Breast epithelium (tissue), 4 donors: ENCODE measurements around the gene METRN. TPM values are rescaled to one million over a fixed set of nuclear protein-coding genes. Genes with fewer than 3 reads are reported as not detected.
A peak's percentile ranks its signal among the peaks of the same experiment; 100 is the strongest.

ENCODE experiments used
- DNase-seq, 2 donors: peaks; one replicate each; pipeline ENCODE4 v3.0.0-alpha.2; 2019; ENCODE audit warnings: low spot score in 2 of 2
- H3K27ac ChIP-seq, 2 donors: fragments of 200-600 bp; sonication (generic) in 1 of 2; one replicate each; pipeline ENCODE4 v1.5.1; 2016 to 2019; ENCODE audit warnings: mild to moderate bottlenecking in 1 of 2
- H3K27me3 ChIP-seq, 2 donors: fragments of 200-600 bp; sonication (generic) in 1 of 2; one replicate each; pipeline versions ENCODE4 v1.5.1 to v1.6.0; 2017 to 2019; ENCODE audit warnings: control low read depth in 1 of 2, mild to moderate bottlenecking in 1 of 2
- H3K36me3 ChIP-seq: fragments of 200-600 bp; one replicate; pipeline ENCODE4 v1.5.1; 2019
- H3K4me1 ChIP-seq, 2 donors: fragments of 200-600 bp; sonication (generic); one replicate each; pipeline ENCODE4 v1.5.1; 2016 to 2019; ENCODE audit warnings: control low read depth in 1 of 2
- H3K4me3 ChIP-seq, 3 donors: fragments of 200-600 bp; sonication (generic); 1 replicate in 2 of 3; 2 replicates in 1 of 3; pipeline ENCODE4 v1.5.1; 2016 to 2019; ENCODE audit warnings: mild to moderate bottlenecking in 3 of 3, moderate library complexity in 2 of 3
- H3K9me3 ChIP-seq, 2 donors: fragments of 200-600 bp; sonication (generic) in 1 of 2; one replicate each; pipeline ENCODE4 v1.5.1; 2016 to 2019; ENCODE audit warnings: control low read depth in 1 of 2
- POLR2A ChIP-seq: fragments of 450-650 bp; IDR thresholded peaks from one replicate; pipeline ENCODE4 v1.6.1; 2016; ENCODE audit warnings: antibody characterized with exemption, mild to moderate bottlenecking, moderate library complexity
- POLR2AphosphoS5 ChIP-seq, 3 donors: sonication (generic); formaldehyde crosslinking; IDR thresholded peaks; one replicate each; pipeline ENCODE4 v1.6.1; 2017; ENCODE audit warnings: antibody characterized with exemption in 3 of 3
- intact Hi-C: fragments of 100-400 bp; cut with DNase I; formaldehyde crosslinking; loops from one replicate; pipeline ENCODE4 v1.15.1; 2023; ENCODE audit warnings: low total_unique reads
- total RNA-seq, 3 donors: library from RNA; depleted of rRNA; stranded (reverse); fragments of >200 nt; gene quantifications; one replicate each; pipeline ENCODE4 v1.1.0, GENCODE V29; 2016
- TF ChIP-seq, protein P1 (sequence below), 3 donors: fragments of 450-650 bp; IDR thresholded peaks; one replicate each; pipeline ENCODE4 v1.5.1; 2016 to 2017; ENCODE audit warnings: antibody characterized with exemption in 3 of 3, mild to moderate bottlenecking in 3 of 3, moderate library complexity in 3 of 3

The METRN gene
- total RNA-seq, 3 donors from 2014 or later = 23.6 to 30.2 (median 24.3) TPM

DNA sequence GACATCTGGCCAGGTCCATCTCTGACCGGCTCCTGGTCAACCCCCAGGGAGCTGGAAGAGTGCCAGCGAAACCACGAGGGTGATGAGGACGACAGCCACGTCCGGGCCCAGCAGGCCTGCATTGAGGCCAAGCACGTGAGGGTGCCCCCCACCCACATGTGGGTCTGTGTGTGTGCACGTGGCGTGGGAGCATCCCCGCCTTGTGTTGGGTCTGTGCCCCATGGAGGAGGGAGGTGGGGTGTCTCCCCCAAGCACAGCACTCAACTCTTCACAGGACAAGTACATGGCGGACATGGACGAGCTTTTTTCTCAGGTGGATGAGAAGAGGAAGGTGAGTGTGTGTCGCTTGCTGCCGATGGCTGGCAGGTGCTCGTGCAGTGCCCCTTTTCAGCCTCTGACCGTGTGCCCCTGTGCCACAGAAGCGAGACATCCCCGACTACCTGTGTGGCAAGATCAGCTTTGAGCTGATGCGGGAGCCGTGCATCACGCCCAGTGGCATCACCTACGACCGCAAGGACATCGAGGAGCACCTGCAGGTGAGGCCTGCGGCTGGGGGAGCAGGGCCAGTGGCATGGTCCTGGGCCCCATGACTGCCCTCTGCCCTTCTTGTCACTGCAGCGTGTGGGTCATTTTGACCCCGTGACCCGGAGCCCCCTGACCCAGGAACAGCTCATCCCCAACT is 33.0 kb upstream of the METRN start:
- no peaks in the 10 kb centered on the region for H3K9me3 ChIP-seq
- peak overlapping the region in 2 of 3 donors; percentile 86 to 90 for H3K4me3 ChIP-seq
- H3K27ac ChIP-seq = peak overlapping the region in 1 of 2 donors; percentile 12
- H3K27me3 ChIP-seq = no peaks in the 10 kb centered on the region
- TF ChIP-seq, protein P1, sequence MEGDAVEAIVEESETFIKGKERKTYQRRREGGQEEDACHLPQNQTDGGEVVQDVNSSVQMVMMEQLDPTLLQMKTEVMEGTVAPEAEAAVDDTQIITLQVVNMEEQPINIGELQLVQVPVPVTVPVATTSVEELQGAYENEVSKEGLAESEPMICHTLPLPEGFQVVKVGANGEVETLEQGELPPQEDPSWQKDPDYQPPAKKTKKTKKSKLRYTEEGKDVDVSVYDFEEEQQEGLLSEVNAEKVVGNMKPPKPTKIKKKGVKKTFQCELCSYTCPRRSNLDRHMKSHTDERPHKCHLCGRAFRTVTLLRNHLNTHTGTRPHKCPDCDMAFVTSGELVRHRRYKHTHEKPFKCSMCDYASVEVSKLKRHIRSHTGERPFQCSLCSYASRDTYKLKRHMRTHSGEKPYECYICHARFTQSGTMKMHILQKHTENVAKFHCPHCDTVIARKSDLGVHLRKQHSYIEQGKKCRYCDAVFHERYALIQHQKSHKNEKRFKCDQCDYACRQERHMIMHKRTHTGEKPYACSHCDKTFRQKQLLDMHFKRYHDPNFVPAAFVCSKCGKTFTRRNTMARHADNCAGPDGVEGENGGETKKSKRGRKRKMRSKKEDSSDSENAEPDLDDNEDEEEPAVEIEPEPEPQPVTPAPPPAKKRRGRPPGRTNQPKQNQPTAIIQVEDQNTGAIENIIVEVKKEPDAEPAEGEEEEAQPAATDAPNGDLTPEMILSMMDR (IDR thresholded peaks at IDR 0.05) = no peak
- H3K36me3 ChIP-seq = no peaks in the 10 kb centered on the region
- no peak for DNase-seq
- intact Hi-C loops = no loop called here
- H3K4me1 ChIP-seq = peaks cover 17 to 41% of the 10 kb centered on the region in 2 donors

DNA sequence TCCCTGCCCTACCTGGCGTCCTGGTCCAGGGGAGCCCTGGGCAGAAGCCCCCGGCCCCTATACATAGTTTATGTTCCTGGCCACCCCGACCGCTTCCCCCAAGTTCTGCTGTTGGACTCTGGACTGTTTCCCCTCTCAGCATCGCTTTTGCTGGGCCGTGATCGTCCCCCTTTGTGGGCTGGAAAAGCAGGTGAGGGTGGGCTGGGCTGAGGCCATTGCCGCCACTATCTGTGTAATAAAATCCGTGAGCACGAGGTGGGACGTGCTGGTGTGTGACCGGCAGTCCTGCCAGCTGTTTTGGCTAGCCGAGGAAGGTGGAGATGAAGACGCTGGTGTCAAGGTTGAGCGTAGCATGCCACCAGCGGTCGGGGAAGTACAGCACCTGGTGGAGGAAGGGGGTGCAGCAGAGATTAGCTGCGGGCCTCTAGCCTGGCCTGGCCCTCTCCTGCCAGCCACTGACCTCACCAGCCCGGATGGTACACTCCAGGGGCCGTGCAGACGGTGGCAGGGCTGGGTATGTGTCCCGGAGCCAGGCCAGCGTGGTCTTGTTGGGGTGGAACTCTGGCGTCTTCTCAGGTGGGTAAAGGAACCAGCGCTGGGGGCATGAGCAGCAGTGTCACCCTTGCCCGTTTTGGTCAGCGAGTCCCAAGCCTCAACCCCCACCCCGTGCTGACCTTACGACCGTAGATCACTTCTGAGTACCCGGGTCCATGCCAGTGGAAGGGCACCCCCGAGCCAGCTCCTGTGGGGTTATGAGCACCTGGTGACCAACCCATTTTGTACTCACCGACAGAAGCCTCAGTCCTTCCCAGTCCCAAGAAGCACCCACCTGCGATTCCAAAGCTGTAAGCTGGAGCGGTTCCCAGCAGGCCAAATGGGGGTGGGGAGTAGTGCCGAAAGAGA is 32.2 kb upstream of the METRN start:
- H3K4me3 ChIP-seq = peak overlapping the region in 2 of 3 donors; percentile 76 to 90
- peaks cover 17 to 37% of the 10 kb centered on the region in 2 donors for H3K4me1 ChIP-seq
- DNase-seq = no peak
- intact Hi-C loops = no loop called here
- no peaks in the 10 kb centered on the region for H3K9me3 ChIP-seq
- TF ChIP-seq, protein P1 (IDR thresholded peaks at IDR 0.05) = no peak
- TF ChIP-seq POLR2AphosphoS5 (IDR thresholded peaks at IDR 0.05) (no peak), POLR2A (no peak)
- H3K36me3 ChIP-seq = no peaks in the 10 kb centered on the region
- no peak overlapping the region for H3K27ac ChIP-seq
- H3K27me3 ChIP-seq = no peaks in the 10 kb centered on the region

DNA sequence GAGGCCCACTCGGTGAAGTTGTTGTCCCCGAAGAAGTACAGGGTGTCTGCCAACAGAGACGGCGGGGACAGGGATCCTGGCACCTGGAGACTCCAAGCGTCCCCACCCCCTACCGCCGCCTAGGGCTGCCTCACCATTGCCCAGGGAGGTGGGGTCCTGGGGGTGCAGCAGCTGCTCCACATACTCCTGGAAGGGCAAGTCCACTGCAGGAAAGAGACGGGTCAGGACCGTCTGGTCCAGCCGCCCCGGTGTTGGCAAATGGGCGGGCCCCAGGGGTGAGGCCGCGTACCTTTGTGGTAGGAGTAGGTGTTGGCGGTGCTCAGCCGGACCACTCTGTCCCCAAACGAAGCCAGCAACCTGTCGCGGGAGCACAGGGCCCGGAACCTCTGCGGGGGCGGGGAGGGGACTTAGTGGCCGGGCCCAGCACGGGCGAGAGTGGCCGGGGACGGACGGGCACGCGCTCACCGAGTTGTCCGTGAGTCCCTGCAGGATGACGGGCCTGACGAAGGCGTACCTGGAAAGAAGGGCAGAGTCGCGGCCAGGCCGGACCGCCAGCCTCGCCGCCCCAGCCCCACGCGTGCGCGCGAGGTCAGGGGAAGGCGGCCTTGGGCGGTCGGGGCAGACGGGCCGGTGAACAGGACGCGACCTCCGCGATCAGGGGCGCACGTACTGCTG is 31.4 kb upstream of the METRN start:
- TF ChIP-seq, protein P1 (IDR thresholded peaks at IDR 0.05) = no peak
- TF ChIP-seq POLR2A (no peak), POLR2AphosphoS5 (IDR thresholded peaks at IDR 0.05) (no peak)
- intact Hi-C loops = no loop called here

DNA sequence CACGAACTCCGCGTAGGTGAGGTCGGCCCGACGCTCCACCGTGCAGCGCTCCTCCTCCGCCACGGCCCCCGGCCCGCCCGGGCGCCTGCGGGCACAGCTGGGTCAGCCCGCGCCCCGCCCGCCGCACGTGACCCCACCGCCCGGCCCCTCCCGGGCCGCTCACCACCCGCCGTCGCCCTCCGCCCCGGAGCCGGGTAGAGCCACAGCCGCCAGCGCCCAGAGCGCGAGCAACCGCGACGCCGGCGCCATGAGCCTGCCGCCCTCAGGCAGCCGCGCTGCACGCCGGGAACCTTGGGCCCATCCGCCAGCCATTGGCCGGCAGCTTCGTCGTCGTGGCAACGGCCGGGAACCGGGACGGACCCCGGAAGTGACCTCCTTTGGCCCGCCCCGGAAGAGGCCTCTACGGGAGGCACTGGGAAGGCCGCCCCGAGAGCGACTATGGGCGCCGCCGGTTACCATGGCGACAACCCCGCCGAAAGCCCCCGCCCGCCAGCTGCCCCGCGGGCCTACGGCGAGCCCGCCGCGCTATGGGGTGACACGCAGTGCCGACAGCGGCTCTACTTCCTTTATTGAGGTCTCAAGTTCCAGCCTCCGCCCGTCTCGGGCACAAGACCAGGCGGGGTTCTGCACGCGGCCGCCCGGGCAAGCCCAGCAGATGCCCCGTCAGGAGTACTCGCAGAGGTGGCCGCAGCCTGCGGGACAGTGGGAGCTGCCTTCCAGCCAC is 30.7 kb upstream of the METRN start, which contains the start of gene JMJD8:
TSS of gene JMJD8 (minus strand) at position 264 of the 724 bp plus-strand sequence. CDS start at position 249, 15 bp downstream.
- peak; percentile 69 to 89 (median 80) for TF ChIP-seq POLR2AphosphoS5 (IDR thresholded peaks at IDR 0.05)
- TF ChIP-seq, protein P1 (IDR thresholded peaks at IDR 0.05) = no peak
- peak; percentile 38 for TF ChIP-seq POLR2A
- Histone ChIP-seq H3K4me3 (peak within 1 kb of the TSS; percentile 62 to 90 (median 76)), H3K27ac (peak within 1 kb of the TSS; percentile 79 to 93), H3K4me1 (peaks cover 21 to 37% of the 10 kb centered on the region in 2 donors), H3K36me3 (no peaks in the 10 kb centered on the region), H3K27me3 (no peaks in the 10 kb centered on the region), H3K9me3 (no peaks in the 10 kb centered on the region)
- DNase-seq = peak; percentile 95 to 97
- intact Hi-C loops = no loop called here

More for the DNA sequence above, 31.4 kb upstream of the METRN start:
- no peaks in the 10 kb centered on the region for H3K9me3 ChIP-seq
- DNase-seq = no peak
- H3K27me3 ChIP-seq = no peaks in the 10 kb centered on the region
- peak overlapping the region; percentile 62 to 90 (median 76) for H3K4me3 ChIP-seq
- peak overlapping the region; percentile 79 to 93 for H3K27ac ChIP-seq
- peaks cover 17 to 37% of the 10 kb centered on the region in 2 donors for H3K4me1 ChIP-seq
- no peaks in the 10 kb centered on the region for H3K36me3 ChIP-seq
